Left kidney (tissue), 2 donors: ENCODE measurements around the gene WT1. TPM values are rescaled to one million over a fixed set of nuclear protein-coding genes. Genes with fewer than 3 reads are reported as not detected.

ENCODE experiments used
- DNase-seq: peaks from one replicate; pipeline ENCODE4 v3.0.0-alpha.2; 2013
- polyA plus RNA-seq: library from polyadenylated mRNA; unstranded; fragments of 120-200 nt; gene quantifications from one replicate; pipeline ENCODE4 v1.2.1, GENCODE V29; 2013; ENCODE audit not compliant: insufficient read length

Gene WT1
- polyA plus RNA-seq, 1 donor = 223 TPM

DNA sequence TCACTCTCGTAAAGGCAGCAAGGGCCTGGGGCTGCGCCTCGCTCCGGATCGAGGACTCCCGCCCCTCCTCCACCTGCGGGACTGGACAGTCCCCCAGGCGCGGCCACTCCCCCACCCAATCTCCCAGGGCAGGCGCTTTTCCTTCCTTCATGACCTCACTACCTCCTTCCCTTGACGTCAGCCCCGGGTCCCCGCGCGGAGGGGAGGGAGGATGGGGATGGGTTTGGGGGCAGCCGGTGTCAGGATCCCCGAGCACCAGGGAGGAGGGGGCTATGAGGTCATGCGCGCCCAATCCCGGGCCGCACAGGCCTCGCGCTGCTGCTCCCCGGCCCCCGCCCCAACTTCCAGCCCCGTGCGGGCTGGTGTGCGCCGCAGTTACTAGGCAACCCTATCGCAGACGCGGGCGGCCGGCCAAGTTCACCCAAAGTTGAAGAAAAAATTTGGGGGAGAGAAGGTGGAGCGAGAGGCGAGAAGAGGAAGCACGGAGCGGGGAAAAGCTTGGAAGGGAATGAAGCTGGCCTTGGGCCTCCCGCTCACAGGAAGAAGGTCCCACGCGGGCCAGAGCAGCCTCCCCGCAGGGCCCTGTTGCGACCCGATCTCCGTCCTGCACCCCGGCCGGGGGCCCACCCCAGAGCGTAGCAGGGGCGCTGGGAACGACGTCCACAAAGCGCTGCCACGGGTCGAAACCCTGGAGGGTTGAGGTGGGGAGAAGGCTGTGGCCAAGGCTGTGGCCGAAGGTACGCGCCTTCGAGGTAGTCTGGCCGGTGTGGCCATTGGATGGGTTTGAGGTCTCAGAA lies 8.3 kb downstream of the WT1 start:
- DNase-seq = no peak

DNA sequence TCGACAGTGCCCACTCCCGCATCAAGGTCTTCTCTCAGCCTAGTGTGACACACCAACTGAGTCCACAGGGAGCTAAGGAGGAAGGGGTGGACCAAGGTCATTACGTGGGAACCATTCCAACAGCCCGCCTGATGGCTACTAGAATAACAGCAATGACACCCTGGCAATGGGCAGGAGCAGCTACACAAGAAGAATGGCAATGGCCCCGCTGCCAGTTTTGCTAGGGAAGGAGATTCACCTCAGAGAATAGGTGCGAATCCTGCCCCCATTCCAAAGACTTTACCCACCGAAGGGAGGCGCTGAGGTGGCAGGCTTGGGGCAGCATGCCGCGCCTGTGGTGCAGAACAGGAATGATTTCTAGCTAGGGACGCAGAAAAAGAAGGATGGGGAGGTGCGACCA lies 9.1 kb downstream of the WT1 start:
- no peak for DNase-seq

DNA sequence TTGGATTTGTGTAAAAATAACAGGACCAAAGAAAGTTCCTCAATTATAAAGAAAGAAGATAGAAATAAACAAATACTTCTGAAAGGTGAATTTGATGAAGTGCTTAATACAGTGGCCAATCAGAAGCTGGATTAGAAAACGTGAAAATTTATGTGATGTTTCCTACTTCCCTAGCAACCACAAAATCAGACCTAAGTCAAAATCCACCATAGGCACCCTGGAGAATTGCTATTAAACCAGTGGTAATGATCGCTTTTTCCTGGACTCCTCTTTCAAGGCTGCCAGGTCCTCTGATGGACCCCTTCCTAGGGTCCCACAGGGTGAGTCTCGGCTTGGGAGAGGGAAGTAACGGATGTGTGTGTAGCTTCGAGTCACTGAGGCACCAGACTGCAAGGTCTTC lies 9.6 kb downstream of the WT1 start:
- no peak for DNase-seq

DNA sequence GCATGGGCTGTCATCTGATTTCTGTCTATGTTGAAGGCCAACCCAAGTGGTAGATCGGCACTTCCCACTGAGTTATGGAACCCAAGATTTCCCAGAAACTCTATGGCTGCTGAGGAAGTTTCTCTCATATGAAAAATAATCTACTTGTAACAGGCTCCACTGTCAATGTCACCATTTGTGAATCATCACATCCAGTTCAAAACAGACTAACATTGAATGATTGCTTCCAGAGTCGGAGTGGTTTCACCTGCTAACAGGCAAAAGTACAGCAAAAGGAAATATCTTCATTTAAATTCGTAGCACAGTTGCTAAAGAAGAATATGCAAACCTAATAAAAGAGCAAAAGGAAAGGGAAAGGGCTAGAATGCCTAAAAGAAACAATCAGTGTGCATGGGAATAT lies 12.8 kb downstream of the WT1 start:
- DNase-seq = no peak

DNA sequence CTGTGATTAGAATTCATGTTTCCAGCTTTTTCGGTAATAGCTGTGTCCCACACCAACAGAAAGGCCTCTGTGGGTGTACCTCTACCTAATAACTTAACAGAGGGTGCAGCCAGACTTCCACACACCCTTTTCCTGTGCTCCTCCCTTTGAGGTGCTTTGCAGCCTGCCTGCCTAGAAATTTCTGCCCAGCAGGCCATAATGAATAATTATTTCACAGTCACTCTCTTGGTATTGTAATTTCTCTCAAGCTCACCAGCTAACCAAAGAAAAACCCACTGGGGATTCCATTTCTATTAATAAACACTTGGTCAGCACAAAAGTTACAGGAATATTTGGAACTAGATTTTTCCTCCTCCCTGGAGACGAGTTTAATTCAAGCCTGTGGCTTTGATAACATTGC lies 13.3 kb downstream of the WT1 start:
- no peak for DNase-seq

DNA sequence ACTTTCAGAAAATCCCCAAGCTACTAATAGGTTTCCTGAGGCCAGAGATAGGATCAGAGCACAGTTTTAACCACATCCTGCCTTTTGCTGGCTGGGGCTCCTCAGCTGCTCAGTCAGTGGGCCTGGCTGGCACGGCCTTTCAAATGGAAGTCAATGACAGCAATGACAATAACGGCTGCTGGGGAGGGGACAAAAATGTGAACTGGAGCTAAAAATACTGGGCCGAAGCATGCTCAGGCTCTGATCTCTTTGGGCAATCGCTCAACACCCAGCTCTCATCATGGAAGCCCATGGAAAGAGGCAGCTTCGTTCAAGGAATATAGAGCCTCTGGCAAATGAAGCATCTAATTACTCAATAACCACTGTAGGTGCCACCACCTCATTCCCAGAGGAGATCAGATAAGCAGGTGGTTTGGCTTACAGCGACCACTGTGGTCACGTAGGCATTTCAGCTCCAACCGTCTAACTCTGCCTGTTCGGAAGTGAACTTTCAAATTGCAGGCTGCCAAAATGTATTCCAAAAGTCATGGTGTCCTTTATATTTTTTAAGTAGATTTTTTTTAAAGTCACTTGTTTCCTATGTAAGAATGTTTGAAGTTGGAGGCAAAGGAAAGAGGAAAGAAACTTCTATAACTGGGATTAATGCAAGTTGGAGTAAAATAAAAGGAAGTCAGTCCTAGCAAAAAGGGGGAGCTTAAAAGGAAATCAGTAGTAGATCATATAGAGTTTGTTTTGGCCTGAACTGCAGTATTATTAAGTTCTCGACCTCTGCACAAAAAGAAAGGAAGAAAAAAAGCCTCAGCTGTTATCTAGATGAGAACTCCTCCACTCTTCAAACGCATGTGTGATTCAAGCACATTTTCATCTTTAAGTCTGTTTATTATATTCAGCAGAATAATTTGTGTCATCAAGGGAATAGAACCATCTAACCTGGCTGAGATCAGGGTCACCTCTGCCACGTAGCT lies 14.1 kb downstream of the WT1 start:
- no peak for DNase-seq

DNA sequence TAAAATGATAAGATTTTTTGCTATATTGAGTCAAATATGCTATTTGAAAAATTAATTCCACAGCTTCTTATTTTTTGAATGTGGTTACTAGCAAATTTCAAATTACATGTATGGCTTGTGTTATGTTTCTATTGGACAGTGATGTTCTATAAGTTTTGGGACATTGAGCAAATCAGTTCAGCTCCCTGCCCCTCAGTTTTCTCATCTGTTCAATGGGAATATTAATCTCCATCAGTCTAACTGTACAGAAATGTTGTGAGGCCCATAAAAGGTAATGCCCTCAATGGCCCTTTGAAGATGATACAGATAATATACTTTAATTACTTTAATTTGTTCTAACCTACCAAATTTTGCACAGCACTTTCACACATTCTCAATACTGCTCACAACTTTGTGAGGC lies 15.2 kb downstream of the WT1 start:
- no peak for DNase-seq

DNA sequence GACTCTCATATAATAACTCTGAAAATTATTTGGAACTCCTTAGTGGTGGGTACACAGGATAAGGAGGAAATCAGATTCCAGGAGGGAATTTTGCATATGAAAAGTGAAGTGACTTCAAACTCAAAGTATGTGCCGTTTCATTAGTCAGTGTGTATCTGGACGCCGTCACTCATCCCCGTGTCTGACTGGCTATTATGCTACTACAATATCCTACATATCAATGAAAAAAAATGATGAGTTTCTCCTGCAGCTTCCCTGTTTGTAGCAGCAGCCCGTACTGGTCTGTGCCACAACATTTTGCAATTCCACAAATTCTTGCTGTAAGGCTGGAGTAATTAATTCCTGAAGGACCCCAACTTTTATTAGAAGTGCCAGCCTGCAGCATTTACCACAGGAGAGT lies 16.5 kb downstream of the WT1 start:
- no peak for DNase-seq

DNA sequence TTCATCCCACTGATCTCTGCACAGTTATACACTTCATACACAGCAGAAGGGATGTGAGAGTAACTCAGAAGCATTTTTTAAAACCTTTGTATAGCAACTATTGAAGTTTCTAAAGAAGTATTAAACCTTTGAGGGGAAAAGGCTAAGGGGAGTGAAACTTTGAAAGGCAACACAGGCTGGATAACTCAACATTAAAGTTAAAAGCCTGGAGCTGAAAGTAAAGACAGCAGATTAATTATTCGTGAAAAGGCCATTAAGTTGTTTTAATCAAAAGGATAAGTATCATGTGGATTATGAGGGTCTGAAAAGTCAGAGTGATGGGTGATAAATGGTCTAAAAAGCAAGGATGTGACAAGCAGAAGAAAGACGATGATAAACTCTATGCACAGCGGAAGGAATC lies 17.5 kb downstream of the WT1 start:
- DNase-seq = no peak

DNA sequence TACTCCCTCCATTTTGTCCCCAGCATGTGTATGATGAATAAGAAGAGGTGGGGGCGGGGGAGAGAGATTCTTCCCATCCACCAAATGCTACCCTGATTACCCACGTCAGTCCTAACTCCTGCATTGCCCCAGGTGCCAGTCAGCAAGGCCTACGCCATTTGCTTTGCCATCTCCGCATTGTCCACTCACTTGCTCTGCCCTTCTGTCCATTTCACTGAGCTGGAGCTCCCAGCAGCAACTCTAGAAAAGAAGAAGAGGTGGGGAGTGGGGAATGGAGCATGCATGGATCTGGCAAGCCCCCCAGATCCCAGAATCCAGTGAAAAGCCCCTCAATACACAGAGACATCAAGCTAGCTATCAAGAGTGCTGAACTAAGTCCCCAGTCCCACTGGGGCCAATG lies 19.0 kb downstream of the WT1 start:
- DNase-seq = no peak

DNA sequence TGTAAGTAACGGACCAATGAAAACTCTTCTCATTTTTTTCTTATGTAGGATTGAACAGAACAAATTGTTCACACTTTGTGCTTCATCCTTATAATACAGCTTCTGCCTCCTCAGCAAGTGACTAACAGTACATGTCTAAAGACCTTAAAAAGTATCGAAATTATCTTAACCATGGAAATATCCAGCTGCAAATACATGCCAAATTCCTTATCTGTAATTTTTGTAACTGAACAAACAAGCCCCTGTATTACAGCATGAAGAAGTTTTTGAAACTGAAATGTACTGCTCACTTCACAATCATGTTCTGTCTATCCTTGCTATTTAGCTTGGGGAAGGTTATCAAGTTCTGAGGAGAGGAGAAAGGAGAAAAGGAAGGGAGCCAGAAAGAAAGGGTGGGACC lies 20.4 kb downstream of the WT1 start:
- no peak for DNase-seq

DNA sequence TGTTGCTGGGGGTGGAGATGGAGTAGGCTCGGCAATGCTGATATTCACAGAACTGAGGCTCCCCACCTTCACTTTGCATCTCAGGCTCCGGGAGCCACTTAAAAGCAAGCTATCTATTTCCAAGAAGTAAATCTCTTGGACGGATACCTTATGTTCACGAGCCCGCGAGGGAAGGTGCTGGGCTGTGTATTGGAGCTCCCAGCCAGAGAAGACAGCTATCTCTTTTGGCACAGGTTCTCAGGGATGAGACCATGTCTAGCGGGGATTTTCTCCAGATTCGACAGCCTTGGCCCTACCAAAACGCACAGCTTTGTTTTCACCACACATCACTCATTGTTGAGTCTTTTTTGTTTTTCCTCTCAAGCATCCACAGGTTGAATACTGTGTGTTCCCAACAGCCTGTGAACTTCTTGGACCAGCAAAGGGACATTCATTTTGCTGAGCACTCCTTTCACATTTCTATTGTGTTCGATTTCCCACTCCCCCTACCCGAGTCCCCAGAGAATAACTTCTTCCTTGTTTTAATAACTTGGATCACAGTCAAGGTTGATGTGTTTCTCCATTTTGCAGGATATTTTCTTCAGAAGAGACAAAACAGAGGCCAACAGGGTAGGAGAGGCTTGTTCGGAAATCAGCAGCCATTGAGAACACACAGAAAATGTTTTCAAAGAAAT lies 23.3 kb downstream of the WT1 start:
- no peak for DNase-seq

DNA sequence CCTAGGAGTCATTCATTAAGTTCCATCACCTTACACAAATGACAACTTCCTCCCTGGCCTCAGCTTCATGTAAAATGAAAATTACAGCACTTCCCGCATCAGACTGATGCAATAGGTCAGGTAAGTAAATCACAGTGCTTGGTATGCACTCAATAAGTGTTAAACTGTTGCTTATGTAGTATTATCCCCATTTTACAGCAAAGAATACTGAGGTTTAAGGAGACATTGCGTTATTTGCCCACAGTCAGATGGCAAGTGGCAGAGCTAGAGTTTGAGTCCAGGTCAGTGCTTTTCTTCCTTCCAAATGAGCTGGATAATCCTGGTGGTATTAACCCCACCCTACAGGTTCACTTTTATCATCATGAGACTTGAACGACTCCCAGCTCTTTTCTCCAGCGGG lies 29.7 kb downstream of the WT1 start:
- no peak for DNase-seq

DNA sequence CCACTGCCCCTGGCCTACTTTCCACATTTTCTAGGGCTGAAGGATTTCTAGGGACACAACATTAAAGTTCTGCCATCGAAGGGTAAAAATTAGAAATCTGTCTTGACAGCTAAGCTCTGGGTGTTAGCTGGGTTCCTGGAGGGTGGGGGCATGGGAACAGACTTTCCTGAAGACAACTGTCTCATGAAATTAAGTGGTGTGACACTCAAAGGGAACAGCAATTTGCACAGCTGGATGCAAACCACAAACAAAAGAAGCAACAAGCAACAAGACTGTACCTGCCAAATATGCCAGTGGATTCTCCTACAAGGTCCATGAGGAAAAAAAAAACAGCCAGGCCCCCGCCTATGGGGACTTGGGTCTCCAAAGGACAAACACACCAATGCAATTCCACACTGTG lies 32.5 kb downstream of the WT1 start:
- no peak for DNase-seq

DNA sequence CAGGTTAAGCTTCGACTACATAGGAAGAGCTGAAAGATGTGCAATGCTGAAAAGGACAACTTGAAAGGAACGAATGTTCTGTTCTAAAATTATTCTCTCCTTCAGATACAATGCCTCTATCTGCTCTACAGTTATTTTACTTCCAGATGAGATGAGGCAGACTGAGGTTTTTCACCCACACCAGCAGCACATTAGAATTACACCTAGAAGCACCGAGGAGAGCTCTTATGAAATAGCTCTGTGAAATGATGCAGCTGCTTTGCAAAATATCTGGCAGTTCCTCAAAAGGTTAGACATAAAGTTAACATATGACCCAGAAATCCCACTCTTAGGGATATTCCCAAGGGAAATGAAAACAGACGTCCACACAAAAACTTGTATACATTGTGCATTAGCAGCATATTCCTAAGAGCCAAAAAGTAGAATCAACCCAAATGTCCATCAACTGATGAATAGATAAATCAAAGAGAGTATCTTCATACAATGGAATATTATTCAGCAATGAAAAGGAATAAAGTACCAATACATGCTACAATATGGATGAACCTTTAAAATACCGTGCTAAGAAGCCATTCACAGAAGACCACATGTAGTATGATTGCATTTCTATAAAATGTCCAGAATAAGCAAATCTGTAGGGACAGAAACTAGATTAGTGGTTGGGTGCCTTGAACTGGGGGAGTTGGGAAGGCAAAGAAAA lies 34.5 kb downstream of the WT1 start:
- no peak for DNase-seq

DNA sequence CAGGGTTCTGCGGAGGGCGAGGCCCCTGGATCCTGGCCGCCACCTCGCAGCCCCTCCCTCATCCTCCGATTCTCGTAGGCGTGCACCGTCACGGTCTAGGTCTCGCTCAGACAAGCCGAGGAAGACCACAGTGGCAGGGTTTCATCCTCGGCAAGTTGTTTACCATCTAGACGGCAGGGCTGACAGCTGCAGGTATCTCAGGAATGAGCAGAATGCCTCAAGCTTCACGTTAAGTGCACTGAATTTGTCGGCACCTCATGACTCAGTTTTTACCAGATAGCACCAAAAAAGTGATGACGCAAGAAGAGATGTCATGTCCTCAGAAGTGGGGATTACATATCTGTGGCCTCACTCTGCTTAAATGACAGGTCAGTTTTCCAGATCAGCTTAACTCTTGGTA lies 35.1 kb downstream of the WT1 start:
- DNase-seq = no peak

DNA sequence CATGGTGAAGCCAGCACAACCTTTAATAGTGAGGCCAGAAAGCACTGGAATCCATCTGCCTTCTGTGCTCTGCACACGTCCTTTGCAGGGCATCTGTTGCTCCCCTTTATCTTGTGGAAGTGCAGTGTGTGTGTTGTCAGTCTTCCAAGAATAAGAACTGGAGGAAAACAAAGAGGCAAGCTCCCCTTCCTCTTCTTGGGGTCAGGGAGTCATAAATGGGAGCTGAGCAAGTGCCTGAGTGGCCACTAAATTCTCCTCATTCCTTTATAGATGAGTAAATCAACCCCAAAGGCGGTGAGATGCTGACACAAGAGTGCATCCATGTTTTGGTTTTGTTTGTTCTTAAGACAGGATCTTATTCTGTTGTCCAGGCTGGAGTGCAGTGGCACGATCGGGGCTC lies 38.3 kb downstream of the WT1 start:
- no peak for DNase-seq

DNA sequence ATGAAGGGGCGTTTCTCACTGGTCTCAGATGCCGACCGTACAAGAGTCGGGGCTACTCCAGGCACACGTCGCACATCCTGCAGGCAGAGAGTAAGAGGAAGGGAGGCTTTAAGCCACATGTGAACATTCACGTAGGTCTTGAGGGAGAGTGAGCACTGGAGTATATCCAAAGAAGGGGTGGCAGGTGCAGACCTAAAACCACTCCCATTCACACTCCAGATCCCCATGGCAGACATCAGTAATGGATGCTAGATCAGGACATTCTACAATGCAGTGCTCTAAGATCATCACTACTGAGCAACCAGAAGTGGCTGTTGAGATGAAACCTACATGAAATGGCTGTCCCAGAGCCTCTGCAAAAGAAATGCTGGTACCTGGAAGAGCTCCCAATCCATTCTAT lies 39.0 kb downstream of the WT1 start:
- DNase-seq = no peak

DNA sequence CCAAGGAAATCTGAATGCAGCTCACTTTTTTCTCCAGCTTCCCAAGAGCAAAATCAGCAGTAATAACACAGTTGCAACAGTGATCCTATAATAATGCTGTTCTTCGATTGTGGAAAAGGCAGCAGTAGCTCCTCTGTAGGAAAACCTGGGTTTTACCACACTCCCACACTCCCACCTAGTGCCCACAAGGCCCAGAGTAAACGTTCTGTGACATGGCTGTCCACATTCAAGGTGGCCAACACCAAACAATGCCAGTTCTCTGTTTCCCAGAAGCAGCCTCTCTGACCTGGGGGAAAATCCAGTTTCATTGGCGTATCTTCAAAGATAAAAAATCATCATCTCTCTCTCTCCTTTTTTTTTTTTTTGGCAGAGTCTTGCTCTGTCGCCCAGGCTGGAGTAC lies 40.2 kb downstream of the WT1 start:
- no peak for DNase-seq

DNA sequence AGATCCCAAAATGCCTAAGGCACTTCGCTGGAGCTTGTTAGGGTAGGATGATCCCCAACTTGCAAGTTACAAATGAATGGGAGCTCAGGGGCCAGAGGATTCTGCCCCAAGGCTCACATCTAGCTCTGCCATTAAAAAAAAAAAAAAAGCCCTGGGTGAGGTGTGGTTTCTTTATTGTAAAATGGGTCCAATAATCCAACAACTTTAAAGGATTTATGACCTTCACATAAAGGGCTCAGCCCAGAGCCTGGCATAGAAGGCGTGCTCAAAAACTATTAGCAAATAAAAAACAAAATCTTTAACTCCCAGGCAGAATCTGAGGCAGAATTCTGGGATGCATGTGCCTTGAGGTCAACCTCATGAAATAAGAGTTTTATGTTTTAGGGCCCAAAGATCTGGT lies 42.5 kb downstream of the WT1 start:
- no peak for DNase-seq

DNA sequence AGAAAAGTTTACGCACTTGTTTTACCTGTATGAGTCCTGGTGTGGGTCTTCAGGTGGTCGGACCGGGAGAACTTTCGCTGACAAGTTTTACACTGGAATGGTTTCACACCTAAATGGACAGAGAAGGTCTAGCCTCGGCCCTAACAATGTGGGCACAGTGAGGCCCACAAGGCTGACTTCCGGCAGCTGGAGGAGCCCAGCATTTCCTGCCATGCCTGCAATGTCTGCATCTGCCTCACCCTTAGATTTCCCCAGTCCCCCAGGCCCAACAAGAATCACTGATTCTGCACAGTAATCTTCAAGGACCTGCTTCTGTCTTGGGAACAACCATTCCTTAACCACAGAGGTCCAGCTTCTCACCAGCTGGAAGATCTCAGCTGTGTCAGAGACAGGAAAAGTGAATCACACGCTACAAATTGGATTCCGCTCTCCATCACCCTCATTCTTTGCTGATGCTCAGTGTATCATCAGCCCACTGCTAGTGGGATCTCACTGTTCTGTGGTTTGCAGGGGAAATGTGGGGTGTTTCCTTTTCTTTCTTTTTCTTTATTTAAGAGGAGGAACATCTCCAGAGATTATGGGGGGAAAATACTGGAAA lies 43.3 kb downstream of the WT1 start:
- DNase-seq = no peak

DNA sequence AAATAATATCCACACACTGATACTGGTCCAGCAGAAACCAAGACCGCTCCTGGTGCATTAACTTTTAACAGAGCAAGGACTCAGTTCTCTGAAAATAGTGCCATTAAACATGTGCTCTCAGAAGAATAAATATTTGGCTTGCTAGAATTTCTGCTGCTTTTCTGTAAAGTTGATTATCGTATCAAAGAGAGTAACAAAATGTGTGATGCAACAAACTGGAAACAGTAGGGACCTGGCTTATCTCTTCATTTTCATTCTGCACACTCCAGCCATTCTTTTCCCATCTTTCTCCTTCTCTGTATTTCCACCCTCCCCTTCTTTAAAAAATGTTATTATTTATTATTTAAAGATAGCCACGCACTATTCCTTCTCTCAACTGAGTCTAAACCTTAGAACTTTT lies 43.9 kb downstream of the WT1 start:
- no peak for DNase-seq
